Stimulated activated CD4-positive, alpha-beta T cell treated with anti-CD3 and anti-CD28 coated beads, Interleukin-1b, Interleukin-23, amount 100 ng/mL, for 1 hour (primary cell): ENCODE results near the gene PPM1F.
"Not testable (repeated sequence)": the region's sequence is repeated elsewhere in the genome, so short reads cannot be mapped to it uniquely, and the experiment has no call there.

Experiments
- DNase-seq, 2 donors: peaks; one replicate each; pipeline ENCODE4 v3.0.0-alpha.2; 2020; ENCODE audit warnings: low read depth in 2 of 2

Gene PPM1F

DNA sequence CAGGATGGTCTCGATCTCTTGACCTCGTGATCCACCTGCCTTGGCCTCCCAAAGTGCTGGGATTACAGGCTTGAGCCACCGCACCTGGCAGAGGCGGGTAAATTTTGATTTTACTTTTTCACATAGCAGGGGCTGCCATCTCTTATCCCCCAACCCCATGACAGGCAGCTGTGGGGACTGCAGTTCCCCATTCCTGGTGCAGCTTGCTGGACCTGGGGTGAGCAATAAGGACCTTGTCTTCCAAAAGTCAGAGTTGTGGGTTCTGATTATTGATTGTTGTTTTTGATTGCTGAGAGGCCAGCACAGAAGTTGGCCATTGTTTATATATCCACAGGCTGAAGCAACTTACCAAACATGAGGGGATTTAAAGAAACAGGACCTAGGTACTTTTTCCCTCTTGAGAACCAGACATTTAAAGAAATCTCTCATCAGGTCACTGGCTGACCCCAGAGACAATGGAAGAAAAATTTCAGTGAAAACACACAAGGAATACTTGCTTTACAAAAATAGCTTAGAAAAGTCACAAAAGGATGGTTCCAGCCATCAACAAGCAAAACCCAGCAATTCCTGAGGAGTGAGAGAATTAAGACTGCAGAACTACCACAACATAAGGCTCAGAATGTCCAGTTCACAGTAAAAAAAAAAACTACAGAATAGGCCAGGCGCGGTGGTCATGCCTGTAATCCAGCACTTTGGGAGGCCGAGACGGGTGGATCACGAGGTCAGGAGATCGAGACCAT lies 63.2 kb downstream of the PPM1F start:
- no peak for DNase-seq

DNA sequence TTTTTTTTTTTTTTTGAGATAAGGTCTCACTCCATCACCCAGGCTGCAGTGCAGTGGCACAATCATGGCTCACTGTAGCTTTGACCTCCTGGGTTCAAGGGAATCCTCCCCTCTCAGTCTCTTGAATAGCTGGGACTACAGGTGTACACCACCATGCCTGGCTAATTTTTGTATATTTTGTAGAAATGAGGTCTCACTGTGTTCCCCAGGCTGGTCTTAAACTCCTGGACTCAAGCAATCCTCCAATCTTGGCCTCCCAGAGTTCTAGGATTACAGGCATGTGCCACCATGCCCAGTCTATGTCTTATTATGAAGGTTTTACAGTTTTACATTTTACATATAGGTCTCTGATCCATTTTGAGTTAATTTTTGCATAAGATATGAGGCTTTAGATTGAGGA lies 64.8 kb downstream of the PPM1F start:
- DNase-seq: no peak

DNA sequence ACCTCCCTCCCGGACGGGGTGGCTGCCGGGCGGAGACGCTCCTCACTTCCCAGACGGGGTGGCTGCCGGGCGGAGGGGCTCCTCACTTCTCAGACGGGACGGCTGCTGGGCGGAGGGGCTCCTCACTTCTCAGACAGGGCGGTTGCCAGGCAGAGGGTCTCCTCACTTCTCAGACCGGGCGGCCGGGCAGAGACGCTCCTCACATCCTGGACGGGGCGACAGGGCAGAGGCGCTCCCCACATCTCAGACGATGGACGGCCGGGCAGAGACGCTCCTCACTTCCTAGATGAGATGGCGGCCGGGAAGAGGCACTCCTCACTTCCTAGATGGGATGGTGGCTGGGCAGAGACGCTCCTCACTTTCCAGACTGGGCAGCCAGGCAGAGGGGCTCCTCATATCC lies 68.7 kb downstream of the PPM1F start:
- not testable (repeated sequence) for DNase-seq

DNA sequence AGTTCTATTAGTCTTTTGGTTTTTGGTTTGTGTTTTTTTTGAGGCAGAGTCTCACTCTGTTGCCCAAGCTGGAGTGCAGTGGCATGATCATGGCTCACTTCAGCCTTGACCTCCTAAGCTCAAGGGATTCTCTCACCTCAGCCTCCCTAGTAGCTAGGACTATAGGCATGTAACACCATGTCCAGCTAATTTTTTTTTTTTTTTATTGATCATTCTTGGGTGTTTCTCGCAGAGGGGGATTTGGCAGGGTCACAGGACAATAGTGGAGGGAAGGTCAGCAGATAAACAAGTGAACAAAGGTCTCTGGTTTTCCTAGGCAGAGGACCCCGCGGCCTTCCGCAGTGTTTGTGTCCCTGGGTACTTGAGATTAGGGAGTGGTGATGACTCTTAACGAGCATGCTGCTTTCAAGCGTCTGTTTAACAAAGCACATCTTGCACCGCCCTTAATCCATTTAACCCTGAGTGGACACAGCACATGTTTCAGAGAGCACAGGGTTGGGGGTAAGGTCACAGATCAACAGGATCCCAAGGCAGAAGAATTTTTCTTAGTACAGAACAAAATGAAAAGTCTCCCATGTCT lies 69.8 kb downstream of the PPM1F start:
- not testable (repeated sequence) for DNase-seq

DNA sequence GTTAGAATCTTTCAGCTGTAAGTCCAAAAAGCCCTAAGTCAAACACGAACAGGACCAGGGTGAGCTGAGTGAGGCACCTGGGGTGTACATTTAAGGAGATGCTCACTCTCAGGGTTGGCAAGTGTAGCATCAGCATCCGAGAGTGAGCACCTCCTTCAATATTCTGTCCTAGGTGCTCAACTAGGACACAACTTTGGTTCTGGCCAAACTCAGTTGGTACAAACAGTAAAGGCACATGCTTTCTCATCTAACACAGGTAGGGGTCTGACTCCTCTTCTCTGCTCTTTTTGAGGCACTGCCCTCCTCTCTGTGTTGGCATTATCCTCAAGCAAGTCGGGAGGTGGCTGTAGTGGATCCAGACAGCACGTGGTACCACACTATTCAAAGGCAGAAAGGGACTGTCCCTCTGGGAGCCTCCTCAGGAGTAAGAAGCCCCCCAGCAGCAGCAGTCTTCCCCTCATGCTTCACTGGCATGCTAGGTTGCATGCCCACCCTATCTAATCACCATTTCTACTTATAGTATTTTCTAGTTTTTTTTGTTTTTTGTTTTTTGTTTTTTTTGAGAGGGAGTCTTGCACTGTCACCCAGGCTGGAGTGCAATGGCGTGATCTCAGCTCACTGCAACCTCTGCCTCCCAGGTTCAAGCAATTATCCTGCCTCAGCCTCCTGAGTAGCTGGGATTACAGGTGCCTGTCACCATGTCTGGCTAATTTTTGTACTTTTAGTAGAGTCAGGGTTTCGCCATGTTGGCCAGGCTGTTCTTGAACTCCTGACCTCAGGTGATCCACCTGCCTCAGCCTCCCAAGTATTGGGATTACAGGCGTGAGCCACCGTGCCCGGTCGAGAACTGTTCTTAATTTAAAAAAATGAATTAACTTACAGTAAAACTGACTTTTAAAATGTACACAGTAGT lies 70.6 kb downstream of the PPM1F start:
- DNase-seq: no peak

DNA sequence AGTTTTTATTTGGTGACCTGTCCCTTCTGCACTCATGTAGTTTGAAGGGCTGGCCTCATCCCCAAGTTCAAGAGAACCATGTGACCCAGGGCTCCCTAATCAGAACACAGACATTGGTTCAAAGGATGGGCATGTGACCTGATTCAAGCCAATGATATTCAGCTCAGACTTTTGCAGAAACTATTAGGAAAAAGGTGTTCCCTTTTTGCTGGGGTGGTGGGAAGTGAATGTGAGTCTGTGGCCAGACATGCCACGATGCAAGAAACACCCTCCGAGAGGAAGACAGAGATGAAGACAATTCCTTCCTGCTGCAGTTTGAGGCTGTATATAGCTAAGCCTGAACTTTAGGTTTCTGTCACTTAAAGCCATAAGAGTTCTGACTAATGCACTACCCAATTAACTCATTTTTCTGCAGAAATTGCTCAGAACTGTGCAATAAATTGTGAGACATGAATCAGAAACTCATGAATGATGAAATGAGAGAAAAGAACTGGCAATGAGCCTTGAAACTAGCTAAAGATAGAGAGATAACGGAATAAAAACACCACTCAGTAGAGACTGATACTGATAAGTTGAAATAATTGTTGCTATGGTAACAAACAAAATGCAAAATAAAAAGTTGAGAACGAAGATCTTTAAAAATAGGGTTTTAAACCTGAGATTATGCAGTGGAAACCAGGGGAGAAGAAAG lies 76.0 kb downstream of the PPM1F start:
- no peak for DNase-seq

DNA sequence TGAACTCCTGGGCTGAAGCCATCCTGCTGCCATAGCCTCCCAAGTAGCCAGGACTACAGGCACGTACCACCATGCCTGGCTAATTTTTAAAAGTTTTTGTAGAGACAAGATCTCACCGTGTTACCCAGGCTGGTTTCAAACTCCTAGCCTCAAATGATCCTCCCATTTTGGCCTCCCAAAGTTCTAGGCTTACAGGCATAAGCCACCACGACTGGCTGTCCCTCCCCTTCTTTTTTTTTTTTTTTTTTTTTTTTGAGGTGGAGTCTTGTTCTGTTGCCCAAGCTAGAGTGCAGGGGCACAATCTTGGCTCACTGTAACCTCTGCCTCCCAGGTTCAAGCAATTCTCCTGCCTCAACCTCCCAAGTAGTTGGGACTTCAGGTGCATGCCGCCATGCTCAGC lies 77.7 kb downstream of the PPM1F start:
- DNase-seq: not testable (repeated sequence)

DNA sequence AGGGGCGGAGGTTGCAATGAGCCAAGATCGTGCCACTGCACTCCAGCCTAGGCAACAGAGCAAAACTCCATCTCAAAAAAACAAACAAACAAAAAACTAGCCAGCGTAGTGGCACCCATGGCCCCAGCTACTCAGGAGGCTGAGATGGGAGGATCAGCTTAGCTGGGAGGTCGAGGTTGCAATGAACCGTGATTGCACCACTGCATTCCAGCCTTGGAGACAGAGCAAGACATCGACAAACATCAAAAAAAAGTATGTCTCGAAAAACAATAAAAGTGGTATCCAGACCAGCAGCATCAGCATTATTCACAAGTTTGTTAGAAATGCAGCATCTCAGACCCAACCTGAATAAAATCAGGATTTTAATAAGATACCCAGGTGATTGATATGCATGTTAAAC lies 79.0 kb downstream of the PPM1F start:
- no peak for DNase-seq

DNA sequence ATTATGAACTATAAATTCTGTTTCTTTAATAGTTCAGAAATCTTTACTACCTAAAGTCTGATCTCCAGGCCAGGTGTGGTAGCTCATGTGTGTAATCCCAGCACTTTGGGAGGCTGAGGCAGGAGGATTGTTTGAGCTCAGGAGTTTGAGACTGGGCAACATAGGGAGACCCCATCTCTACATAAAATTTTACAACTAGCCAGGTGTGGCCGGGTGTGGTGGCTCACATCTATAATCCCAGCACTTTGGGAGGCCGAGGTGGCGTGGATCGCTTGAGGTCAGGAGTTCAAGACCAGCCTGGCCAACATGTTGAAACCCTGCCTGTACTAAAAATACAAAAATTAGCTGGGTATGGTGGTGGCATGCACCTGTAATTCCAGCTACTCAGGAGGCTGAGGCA lies 79.9 kb downstream of the PPM1F start:
- DNase-seq: not testable (repeated sequence)
